Pons (tissue), 1 donor: ENCODE data around the gene LYPLA2.
A peak's percentile ranks its signal among the peaks of the same experiment; 100 is the strongest.
"Not testable (repeated sequence)": the region's sequence is repeated elsewhere in the genome, so short reads cannot be mapped to it uniquely, and the experiment has no call there.

Source experiments
- DNase-seq: peaks from one replicate; pipeline ENCODE4 v3.0.0-alpha.2; 2016; ENCODE audit warnings: low spot score

The LYPLA2 gene

GRCh38 chr1:23779826-23780371 lies 11.0 kb upstream of the LYPLA2 start:
- DNase-seq, result no peak

DNA sequence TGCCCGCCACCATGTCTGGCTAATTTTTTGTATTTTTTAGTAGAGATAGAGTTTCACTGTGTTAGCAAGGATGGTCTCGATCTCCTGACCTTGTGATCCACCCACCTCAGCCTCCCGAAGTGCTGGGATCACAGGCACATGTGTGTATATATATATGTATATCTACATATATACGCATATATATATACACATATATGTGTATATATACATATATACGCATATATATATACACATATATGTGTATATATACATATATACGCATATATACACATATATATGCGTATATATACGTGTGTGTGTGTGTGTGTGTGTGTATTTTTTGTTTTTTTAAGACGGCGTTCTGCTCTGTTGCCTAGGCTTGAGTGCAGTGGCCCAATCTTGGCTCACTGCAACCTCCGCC lies 7.8 kb upstream of the LYPLA2 start:
- not testable (repeated sequence) for DNase-seq

GRCh38 chr1:23784846-23785245 lies 6.1 kb upstream of the LYPLA2 start:
- DNase-seq, result no peak

DNA sequence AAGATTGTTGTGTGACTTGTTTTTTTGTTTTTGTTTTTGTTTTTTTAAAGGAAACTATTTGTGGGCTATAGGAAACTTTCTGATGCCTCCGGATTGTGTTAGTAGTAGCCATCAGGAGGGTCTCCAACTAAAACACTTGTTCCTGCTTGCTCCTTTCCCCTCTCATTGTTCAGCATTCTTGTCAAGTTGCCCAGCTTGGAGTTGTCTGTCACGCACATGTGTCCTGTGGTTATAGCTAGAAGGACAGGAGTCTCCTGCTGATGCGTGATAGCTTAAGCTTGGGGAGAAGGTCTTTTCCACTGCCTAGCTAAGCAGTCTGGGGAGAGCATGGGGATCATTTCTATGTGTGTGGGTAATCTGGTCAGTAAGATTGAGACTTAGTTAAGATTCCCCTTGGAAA lies 3.2 kb upstream of the LYPLA2 start:
- no peak for DNase-seq

GRCh38 chr1:23788695-23789094 lies 2.2 kb upstream of the LYPLA2 start:
- DNase-seq, result no peak

DNA sequence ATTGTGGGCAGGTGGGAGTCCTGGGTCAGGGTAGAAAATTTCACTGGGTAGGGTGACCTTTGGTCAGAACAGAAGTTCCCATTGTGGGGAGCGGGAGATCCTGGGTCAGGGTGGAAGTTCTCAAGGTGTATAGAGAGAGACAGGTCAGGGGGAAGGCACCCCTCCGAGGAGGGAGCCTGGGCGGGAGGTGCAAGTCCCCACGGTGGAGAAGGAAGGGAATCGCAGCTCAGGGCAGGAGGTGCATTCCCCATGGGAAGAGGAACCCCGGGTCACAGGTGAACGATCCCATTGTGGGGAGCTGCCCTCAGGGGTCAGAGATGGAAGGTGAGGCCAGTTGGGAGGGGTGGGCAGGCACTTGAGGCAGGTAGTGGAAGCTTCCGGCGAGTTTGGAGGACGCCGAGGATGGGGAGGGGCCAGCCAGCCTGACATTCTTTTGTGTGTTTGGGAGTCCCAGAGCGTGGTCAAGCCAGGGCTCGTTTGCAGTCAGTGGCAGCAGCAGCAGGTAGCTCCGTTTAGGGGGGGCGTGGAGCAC lies 637 bp downstream of the LYPLA2 start:
- no peak for DNase-seq

DNA sequence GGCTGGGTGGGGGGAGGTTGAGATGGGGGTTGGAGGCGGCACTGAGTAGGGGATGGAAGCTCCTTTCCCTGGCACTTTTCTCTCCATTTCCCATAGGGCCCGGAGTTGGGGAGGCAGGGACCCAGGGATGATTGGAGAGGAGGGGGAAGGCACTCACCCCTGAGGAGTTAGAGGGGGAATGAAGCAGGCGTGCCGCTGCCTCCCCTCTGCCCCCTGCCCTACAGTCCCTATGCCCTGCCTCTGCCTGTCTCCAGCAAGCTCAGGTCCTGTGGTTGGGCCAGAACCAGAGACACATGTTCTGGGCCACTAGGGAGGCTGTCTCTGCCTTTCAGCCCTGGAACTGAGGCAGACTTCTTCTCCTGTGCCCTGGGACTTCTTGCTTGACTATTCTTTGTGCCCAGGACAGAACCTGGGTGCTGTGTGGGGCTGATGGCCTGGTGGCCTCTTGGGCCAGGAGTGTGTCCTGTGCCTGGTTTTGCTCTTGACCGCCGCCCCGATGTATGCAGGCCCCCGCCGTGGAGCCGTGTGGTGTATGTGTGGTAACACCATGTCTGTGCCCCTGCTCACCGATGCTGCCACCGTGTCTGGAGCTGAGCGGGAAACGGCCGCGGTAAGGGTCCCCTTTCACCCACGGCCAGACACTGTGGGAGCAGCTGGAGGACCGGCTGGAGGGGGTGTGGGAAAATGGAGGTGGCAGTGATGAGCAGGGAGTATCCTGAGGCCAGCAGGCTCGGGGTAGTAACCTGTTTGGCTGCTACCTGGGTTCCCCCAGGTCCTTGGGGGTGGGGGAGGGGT lies 1.4 kb downstream of the LYPLA2 start:
- DNase-seq, result no peak

DNA sequence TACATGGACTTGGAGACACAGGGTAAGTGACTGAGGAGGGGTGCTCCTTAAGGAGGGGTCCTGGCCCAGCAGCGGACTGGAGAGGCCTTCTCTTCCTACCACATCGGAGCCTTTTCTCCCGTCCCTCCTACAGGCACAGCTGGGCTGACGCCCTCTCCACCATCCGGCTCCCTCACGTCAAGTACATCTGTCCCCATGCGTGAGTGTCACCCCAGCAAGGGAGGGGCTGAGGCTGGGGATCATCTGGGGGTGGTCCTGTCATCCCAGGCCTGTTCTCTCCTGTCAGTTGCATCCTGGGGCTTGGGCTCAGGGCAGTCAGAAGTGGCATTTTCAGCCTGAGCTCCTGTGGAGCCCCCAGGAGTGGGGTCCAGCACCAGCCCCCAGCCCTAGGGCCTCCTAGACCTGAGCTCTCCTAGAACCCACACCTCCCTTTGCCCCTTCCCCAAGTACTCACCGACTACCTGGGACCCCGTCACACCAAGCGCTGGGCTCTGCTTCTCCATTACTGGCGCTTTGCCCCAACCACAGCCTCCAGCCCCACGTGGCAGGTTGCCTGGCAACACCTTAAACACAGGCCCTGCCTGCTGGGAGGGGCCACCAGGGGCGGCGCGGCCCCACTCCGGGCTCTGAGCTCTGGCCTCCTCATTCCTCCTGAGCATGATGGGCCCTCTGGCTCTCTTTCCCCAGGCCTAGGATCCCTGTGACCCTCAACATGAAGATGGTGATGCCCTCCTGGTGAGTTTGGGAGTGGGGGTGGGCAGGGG lies 2.3 kb downstream of the LYPLA2 start:
- no peak for DNase-seq

DNA sequence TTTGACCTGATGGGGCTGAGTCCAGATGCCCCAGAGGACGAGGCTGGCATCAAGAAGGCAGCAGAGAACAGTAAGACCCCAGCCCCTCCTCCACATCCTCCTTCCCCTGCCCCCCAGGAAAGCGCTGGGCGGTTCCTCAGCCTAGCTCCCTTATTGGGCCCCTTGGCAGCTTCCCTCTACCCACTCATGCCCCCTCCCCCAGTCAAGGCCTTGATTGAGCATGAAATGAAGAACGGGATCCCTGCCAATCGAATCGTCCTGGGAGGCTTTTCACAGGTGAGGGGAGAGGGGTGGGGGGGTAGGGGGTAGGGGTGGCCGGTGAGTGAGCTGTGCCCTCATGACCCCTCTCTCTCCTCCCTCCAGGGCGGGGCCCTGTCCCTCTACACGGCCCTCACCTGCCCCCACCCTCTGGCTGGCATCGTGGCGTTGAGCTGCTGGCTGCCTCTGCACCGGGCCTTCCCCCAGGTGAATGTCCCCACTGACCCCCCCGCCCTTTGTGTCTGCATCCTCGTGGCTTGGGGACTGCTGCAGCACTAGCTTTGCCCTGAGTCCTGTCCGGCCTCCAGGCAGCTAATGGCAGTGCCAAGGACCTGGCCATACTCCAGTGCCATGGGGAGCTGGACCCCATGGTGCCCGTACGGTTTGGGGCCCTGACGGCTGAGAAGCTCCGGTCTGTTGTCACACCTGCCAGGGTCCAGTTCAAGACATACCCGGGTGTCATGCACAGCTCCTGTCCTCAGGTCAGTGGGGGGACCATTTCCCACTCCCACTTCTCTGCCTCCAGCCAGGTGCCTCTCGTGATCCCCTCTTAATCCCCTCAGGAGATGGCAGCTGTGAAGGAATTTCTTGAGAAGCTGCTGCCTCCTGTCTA lies 3.2 kb downstream of the LYPLA2 start:
- DNase-seq, result no peak

DNA sequence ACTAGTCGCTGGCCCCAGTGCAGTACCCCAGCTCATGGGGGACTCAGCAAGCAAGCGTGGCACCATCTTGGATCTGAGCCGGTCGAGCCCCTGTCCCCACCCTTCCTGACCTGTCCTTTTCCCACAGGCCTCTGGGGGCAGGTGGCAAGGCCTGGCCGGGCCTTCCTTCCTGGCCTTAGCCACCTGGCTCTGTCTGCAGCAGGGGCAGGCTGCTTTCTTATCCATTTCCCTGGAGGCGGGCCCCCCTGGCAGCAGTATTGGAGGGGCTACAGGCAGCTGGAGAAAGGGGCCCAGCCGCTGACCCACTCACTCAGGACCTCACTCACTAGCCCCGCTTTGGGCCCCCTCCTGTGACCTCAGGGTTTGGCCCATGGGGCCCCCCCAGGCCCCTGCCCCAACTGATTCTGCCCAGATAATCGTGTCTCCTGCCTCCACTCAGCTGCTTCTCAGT lies 3.8 kb downstream of the LYPLA2 start:
- not testable (repeated sequence) for DNase-seq

DNA sequence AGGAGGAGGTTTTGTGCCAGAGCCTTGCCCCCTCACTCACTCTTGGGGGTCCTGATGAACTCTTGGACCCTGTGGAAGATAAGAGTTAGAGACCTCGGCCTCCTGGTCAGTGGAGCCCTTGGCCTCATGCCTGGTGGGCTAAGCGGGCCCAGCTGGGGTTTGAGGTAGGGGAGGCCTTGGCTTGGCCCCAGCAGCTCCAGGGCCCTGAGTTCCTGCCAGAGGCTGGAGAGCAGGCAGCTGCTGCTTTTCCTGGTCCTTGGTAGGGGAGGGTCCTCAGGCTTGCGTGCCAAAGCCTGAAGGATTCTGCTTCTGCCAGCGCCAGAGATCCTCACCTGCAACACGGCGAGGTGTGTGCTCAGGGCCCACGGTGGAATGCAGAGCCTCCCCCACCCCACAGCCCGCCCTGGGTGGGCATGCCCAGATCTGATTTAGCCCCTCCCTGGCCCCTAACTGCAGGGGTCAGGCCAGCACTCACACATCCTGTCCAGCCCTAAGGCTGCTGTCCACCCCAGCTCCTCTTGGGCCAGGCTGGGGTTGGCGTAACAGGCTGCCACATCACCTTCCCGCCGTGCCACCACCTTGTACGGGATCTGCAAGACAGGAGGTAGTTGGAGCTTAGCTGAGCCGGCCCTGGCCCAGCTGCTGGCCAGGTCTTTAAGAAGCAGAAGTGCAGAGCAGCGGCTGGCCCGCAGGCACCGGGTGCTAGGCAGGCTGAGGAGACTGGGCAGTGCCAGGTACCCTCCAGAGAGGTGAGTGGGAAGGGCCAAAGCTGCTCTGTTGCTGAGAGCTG lies 4.9 kb downstream of the LYPLA2 start:
- no peak for DNase-seq

DNA sequence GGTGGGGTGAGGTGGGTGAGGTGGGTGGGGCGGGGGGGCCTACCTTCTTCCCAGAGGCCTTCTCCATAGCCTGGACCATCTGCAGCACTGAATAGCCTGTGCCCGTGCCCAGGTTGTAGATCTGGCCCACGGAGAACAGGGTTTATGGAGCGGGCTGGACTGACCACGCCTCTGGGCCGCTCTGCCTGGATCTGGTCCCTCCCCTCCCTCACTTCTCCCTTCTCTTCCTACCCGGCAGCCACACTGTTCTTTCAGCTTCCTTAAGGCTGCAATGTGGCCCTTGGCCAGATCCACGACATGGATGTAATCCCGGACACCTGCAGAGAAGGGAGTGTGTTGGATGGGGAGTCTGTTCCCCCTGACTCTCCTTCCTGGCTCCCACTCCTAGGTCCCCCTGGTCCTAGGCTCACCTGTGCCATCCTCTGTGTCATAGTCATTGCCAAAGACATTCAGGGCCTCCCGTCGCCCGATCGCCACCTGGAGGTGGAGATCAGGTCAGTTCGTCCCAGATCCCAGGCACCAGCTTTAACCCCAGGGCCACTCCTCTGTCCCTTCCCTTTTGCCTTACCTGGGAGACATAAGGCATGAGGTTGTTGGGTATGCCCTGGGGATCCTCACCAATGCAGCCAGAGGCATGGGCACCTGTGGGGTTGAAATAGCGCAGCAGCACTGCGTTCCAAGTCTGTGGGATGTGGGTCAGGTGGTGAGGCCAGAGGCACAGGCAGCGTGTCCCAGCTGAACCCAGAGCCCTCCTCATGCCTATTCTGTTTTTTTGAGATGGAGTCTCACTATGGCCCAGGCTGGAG lies 5.7 kb downstream of the LYPLA2 start:
- DNase-seq, result no peak

DNA sequence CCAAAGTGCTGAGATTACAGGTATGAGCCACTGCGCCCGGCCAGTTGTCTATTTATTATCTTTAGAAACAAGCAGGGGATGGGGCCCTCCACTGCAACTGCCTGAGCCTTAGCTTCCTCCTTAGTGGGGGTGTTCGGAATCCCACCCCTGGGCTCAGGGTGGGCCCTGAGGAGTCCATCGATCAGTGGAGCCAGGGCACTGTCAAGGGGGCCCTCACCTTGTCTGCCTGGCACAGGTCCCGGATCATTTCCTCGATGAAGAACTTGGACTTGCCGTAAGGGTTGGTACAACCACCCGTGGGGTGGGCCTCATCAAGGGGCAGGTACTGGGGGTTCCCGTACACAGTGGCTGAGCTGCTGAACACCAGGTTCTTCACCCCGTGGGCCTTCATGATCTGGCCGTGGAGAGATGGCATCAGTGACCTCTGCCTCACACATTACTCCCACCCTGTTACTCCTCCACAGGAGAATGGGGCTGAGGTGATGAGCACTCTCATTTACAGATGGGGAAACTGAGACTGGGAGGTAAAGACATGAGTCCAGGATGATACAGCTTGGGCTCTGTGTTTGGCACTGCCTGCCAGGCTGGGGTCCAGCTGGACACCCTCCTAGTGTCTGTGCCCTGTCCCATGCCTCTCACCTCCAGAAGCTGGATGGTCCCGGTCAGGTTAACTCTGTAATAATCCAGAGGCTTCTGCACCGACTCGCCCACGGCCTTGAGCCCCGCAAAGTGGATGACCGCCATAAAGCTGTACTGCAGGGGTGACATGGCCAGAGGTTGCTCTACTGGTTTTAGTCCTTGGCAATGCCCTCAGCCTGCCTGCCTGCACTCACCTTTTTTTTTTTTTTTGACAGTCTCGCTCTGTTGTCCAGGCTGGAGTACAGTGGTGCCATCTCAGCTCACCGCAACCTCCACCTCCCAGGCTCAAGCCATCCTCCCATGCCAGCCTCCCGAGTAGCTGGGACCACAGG lies 6.8 kb downstream of the LYPLA2 start:
- no peak for DNase-seq

DNA sequence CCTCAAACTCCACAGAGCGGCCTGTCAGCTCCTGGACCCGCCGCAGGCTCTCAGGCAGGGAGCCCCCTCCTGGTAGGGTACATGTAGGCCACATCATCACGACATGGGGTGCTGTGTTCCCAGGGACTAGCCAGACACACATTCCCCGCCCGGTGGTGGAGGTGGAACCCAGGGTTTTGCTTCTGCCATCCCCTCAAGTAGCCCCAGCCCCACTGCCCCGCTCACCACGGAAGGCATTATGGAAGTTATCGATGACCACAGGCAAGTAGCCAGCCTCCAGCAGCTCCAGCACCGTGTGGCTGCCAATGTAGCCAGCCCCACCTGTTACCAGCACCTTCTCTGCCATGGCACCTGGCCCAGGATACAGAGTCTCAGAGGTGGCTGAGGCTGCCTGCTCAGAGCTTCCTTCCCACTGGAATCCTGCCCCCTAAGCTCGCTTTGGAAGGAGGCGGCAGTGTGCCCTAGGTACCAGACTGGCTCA lies 7.8 kb downstream of the LYPLA2 start:
- no peak for DNase-seq

DNA sequence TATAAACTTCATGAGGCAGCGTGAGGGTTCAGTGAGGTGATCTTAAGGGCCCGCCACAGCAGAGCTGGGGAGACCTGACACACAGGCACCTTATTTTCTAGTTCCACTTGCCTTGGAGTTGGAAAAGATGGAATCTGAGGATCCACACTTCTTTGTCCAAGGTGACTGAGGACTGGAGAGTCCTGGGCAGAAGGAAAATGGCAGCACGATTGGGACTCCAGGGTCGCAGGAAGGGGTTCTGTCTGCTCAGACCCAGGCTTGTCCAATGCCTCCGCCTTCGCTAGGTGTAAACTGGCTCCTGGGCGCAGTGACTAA lies 8.3 kb downstream of the LYPLA2 start:
- DNase-seq, result no peak

DNA sequence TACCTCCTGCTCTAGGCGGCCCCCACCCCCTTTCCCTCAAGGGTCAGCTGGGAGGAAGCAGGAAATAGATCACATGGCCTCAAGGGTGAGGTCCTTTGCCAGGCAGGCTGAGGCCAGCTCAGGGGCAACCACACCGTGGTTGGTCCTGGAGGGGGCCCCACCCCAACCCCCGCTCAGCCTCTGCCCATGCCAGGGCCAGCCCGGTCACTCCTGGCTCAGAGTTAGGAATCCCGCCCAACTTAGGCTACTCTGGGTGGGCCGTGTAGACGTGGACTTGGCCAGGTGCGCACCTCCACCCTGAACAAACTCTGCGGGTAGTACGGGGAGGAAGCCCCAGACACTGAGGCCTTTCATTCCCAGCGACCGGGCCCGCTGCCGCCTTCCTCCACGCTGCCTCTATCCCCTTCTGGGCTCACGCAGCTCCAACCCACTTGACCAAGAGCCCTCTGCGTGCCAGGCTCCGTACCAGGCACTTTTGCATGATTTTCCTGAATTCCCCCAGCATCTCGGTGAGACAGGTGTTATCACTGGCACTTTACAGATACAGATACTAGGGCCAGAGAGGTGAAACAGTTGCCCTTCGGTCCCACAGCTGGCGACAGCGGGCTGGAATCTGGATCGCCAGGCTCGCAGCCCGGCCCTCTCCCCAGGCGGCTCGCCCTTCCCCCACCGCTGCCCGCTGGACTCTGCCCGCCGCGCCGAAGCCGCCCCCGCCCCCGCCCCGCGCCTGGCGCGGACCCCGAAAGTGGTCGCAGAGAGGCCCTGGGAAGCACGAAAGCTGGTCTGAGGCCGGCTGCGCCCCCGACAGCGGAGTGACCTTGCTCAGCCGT lies 8.8 kb downstream of the LYPLA2 start:
- no peak for DNase-seq

DNA sequence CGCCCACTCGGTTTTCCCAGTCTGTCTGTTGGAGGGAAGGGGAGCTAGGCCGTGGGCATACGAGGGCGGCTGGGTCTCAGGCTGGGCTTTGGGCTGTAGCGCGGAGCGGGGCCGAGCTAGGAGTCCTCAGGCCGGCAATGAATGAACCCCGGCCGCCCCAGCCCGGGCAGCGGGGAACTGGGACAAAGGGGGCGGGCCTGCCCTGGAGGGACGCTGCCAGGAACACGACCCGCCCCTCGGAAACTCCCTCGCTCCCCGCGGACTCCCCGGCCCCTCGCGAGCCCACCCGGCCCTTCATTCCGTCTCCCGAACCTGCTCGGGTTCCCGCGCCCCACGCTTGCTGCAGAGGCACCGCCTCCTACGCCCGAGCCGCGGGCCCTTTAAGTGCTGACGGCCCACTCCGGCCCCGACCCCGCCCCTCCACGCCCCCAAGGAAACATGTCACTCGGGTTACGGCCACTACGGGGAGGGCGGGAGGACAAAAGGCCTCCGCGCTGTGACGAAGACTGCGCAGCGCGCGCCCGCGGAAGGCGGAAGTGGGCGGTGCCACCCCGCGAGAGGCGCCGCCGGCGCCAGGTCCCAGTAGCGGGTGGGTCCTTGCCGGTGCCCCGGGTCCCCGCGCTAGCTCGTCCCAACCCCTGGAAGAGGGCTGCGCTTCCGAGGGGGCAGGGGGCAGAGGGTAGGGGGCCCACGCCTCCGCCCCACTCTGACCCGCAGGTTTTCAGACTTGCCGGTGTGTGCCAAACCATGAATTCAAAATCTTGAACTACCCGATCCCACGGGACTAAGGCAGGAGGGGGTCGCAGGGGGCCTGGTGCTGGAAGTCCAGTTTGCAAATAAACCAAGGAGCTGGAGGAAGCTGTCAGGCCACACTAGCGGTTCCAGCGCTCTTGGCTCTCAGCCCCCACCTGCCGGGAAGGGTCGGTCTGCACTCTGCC lies 9.7 kb downstream of the LYPLA2 start, which contains the start of gene GALE:
Gene GALE (minus strand): TSS at position 355 of the 938 bp plus-strand sequence. CDS start 1,747 bp downstream, outside the sequence.
- peak; percentile 92 for DNase-seq
